GM23248 (cell line): ENCODE results near the gene CBY1. TPM values are rescaled to one million over a fixed set of nuclear protein-coding genes. Genes with fewer than 3 reads are reported as not detected.
A peak's percentile ranks its signal among the peaks of the same experiment; 100 is the strongest.

Experiments
- DNase-seq: peaks from one replicate; pipeline ENCODE4 v3.0.0-alpha.2; 2015
- H2AFZ ChIP-seq: fragments of 200-600 bp; sonication (generic); 2 replicates; pipeline ENCODE4 v1.6.1; 2016; ENCODE audit warnings: antibody characterized with exemption
- H3F3A ChIP-seq: fragments of 200-600 bp; sonication (generic); 2 replicates; pipeline ENCODE4 v1.6.1; 2016; ENCODE audit warnings: mild to moderate bottlenecking, antibody characterized with exemption, mixed run types; ENCODE audit not compliant: insufficient read depth
- H3K27ac ChIP-seq: fragments of 200-600 bp; sonication (generic); 2 replicates; pipeline ENCODE4 v1.5.1; 2016; ENCODE audit warnings: mild to moderate bottlenecking
- H3K27me3 ChIP-seq: fragments of 200-600 bp; sonication (generic); replicated peaks from 2 replicates; pipeline ENCODE4 v1.6.1; 2016; ENCODE audit warnings: mild to moderate bottlenecking; ENCODE audit not compliant: insufficient read depth
- H3K36me3 ChIP-seq: fragments of 200-600 bp; sonication (generic); 2 replicates; pipeline ENCODE4 v1.6.1; 2016; ENCODE audit warnings: low read depth, mild to moderate bottlenecking
- H3K4me1 ChIP-seq: fragments of 200-600 bp; sonication (generic); 2 replicates; pipeline ENCODE4 v1.6.1; 2016; ENCODE audit warnings: mild to moderate bottlenecking; ENCODE audit not compliant: insufficient read depth
- H3K4me2 ChIP-seq: fragments of 200-600 bp; sonication (generic); one replicate; pipeline ENCODE4 v1.6.1; 2016; ENCODE audit warnings: mild to moderate bottlenecking; ENCODE audit not compliant: unreplicated experiment
- H3K4me3 ChIP-seq: fragments of 200-600 bp; sonication (generic); 2 replicates; pipeline ENCODE4 v1.5.1; 2016; ENCODE audit warnings: mild to moderate bottlenecking
- H3K79me2 ChIP-seq: fragments of 200-600 bp; sonication (generic); 2 replicates; pipeline ENCODE4 v1.6.1; 2016; ENCODE audit warnings: mild to moderate bottlenecking; ENCODE audit not compliant: insufficient read depth
- H3K9ac ChIP-seq: fragments of 200-600 bp; sonication (generic); 2 replicates; pipeline ENCODE4 v1.6.1; 2016; ENCODE audit warnings: mild to moderate bottlenecking
- H3K9me2 ChIP-seq: fragments of 200-600 bp; sonication (generic); 2 replicates; pipeline ENCODE4 v1.6.1; 2016; ENCODE audit warnings: mixed run types, mild to moderate bottlenecking, moderate library complexity; ENCODE audit not compliant: insufficient read depth
- H3K9me3 ChIP-seq: fragments of 200-600 bp; sonication (generic); one replicate; pipeline ENCODE4 v1.6.1; 2017; ENCODE audit warnings: low read depth
- H4K20me1 ChIP-seq: fragments of 200-600 bp; sonication (generic); 2 replicates; pipeline ENCODE4 v1.6.0; 2016; ENCODE audit not compliant: insufficient read depth
- EZH2 ChIP-seq: fragments of 200-600 bp; sonication (generic); IDR thresholded peaks from 2 replicates; pipeline ENCODE4 v1.6.1; 2018; ENCODE audit warnings: antibody characterized with exemption, mild to moderate bottlenecking; ENCODE audit not compliant: insufficient read depth, poor library complexity, severe bottlenecking
- EZH2phosphoT487 ChIP-seq: fragments of 200-600 bp; sonication (generic); IDR thresholded peaks from 2 replicates; pipeline ENCODE4 v1.6.1; 2018; ENCODE audit warnings: antibody characterized with exemption, moderate library complexity, mild to moderate bottlenecking, low read depth; ENCODE audit not compliant: insufficient read depth
- WGBS, 2 experiments: methylation state at CpG; one replicate each; pipeline ENCODE4 v1.1.6; 2015 to 2017; ENCODE audit warnings: low lambda C conversion rate in 2 of 2, low coverage in 1 of 2; ENCODE audit errors: missing lambda C conversion rate in 2 of 2; 5-methylcytosine and 5-hydroxymethylcytosine counted together
- in situ Hi-C: fragments of 300-500 bp; cut with MboI; formaldehyde crosslinking; loops from 2 replicates; pipeline ENCODE4 v1.15.0; 2020
- polyA plus RNA-seq: library from polyadenylated mRNA; unstranded; fragments of >200 nt; fragmentation: Nextera tagmentation; extraction: Ambion mirVana; gene quantifications from 2 replicates; pipeline ENCODE4 v1.2.1, GENCODE V29; 2016
- total RNA-seq: library from RNA; depleted of rRNA; stranded (reverse); fragments of >200 nt; shearing (Covaris generic); gene quantifications from 2 replicates; pipeline ENCODE4 v1.2.3, GENCODE V29; 2014

The CBY1 gene
- total and polyA plus RNA-seq, 2 experiments from 2014 or later: 24.5 to 59.4 TPM

- Histone ChIP-seq H4K20me1 (0 out of 2 replicates have a peak, but pooled peaks cover 4% of the 10 kb centered on the region), H3K9me3 (no peaks in the 10 kb centered on the region), H3K9ac (no peak overlapping the region), H3K27ac (no peak overlapping the region), H2AFZ (no peak overlapping the region), H3K27me3 (no peaks in the 10 kb centered on the region), H3K79me2 (peaks cover 81% of the 10 kb centered on the region), H3K4me1 (peaks cover 13% of the 10 kb centered on the region), H3K9me2 (no peaks in the 10 kb centered on the region), H3F3A (peaks cover 24% of the 10 kb centered on the region), H3K4me2 (no peak overlapping the region), H3K36me3 (no peaks in the 10 kb centered on the region), H3K4me3 (no peak overlapping the region)
- TF ChIP-seq EZH2: no peak
- TF ChIP-seq EZH2phosphoT487: no peak
- DNase-seq: no peak
- in situ Hi-C loops: no loop called here
- 92 to 93% methylated on average over 9 of the region's 9 CpGs for WGBS, 2 experiments
Measured at GRCh38 chr22:38716826-38717225, 60.4 kb downstream of the CBY1 start.

- Histone ChIP-seq H3F3A (peaks cover 24% of the 10 kb centered on the region), H3K36me3 (0 out of 2 replicates have a peak, but pooled peaks cover 4% of the 10 kb centered on the region), H3K4me3 (no peak overlapping the region), H2AFZ (no peak overlapping the region), H3K4me1 (peaks cover 13% of the 10 kb centered on the region), H3K4me2 (no peak overlapping the region), H3K9ac (no peak overlapping the region), H3K27ac (no peak overlapping the region), H3K27me3 (no peaks in the 10 kb centered on the region), H3K9me3 (no peaks in the 10 kb centered on the region), H4K20me1 (0 out of 2 replicates have a peak, but pooled peaks cover under 1% of the 10 kb centered on the region), H3K79me2 (peaks cover 81% of the 10 kb centered on the region), H3K9me2 (no peaks in the 10 kb centered on the region)
- 95% methylated on average over 6 of the region's 6 CpGs for WGBS, 2 experiments
- TF ChIP-seq EZH2phosphoT487: no peak
- TF ChIP-seq EZH2: no peak
- DNase-seq: no peak
- in situ Hi-C loops: no loop called here
Measured at GRCh38 chr22:38717244-38717643, 60.8 kb downstream of the CBY1 start.

GRCh38 chr22:38718414-38718813 is 62.0 kb downstream of the CBY1 start:
- WGBS, 2 experiments: 18% methylated on average over 6 of the region's 6 CpGs
- no peaks in the 10 kb centered on the region for H4K20me1 ChIP-seq
- H3K79me2 ChIP-seq: peaks cover 75% of the 10 kb centered on the region
- H3K4me2 ChIP-seq: peak overlapping the region; percentile 65
- no peaks in the 10 kb centered on the region for H3K27me3 ChIP-seq
- in situ Hi-C loops: no loop called here
- H3K4me1 ChIP-seq: peaks cover 13% of the 10 kb centered on the region
- peaks cover 24% of the 10 kb centered on the region for H3F3A ChIP-seq
- H3K27ac ChIP-seq: peak overlapping the region; percentile 80
- H3K9me3 ChIP-seq: no peaks in the 10 kb centered on the region
- H3K9ac ChIP-seq: peak overlapping the region; percentile 44; the same call in 1 of the 2 replicates
- TF ChIP-seq EZH2: no peak
- H2AFZ ChIP-seq: no peak overlapping the region; the same call in 1 of the 2 replicates
- no peaks in the 10 kb centered on the region for H3K9me2 ChIP-seq
- peak; percentile 96 for DNase-seq
- peaks cover 15% of the 10 kb centered on the region for H3K36me3 ChIP-seq
- no peak overlapping the region for H3K4me3 ChIP-seq

GRCh38 chr22:38719196-38719595 is 62.8 kb downstream of the CBY1 start:
- Histone ChIP-seq H3K9ac (no peak overlapping the region), H3K79me2 (peaks cover 67% of the 10 kb centered on the region), H3K9me2 (no peaks in the 10 kb centered on the region), H3K4me3 (no peak overlapping the region), H3F3A (peaks cover 24% of the 10 kb centered on the region), H2AFZ (no peak overlapping the region), H3K27me3 (no peaks in the 10 kb centered on the region), H3K9me3 (no peaks in the 10 kb centered on the region), H3K27ac (peak overlapping the region; percentile 80), H4K20me1 (no peaks in the 10 kb centered on the region), H3K4me2 (peak overlapping the region; percentile 65), H3K4me1 (peaks cover 13% of the 10 kb centered on the region), H3K36me3 (peaks cover 20% of the 10 kb centered on the region)
- DNase-seq: no peak
- no peak for TF ChIP-seq EZH2phosphoT487
- TF ChIP-seq EZH2: no peak
- 84 to 85% methylated on average over 6 of the region's 6 CpGs for WGBS, 2 experiments
- in situ Hi-C loops: no loop called here

- peaks cover 24% of the 10 kb centered on the region for H3F3A ChIP-seq
- TF ChIP-seq EZH2phosphoT487 (no peak), EZH2 (no peak)
- peaks cover 25% of the 10 kb centered on the region for H3K36me3 ChIP-seq
- H3K9me2 ChIP-seq: no peaks in the 10 kb centered on the region
- no peak overlapping the region for H3K4me3 ChIP-seq
- no peak overlapping the region for H3K9ac ChIP-seq
- H3K4me1 ChIP-seq: peaks cover 13% of the 10 kb centered on the region
- no peaks in the 10 kb centered on the region for H3K27me3 ChIP-seq
- no peak overlapping the region for H2AFZ ChIP-seq
- H3K27ac ChIP-seq: no peak overlapping the region
- in situ Hi-C loops: no loop called here
- no peak for DNase-seq
- H3K4me2 ChIP-seq: no peak overlapping the region
- WGBS, 2 experiments: 70 to 79% methylated on average over 3 of the region's 3 CpGs
- no peaks in the 10 kb centered on the region for H3K9me3 ChIP-seq
- no peaks in the 10 kb centered on the region for H4K20me1 ChIP-seq
- peaks cover 56% of the 10 kb centered on the region for H3K79me2 ChIP-seq
Measured at GRCh38 chr22:38720350-38720749, 63.9 kb downstream of the CBY1 start.
